Breast epithelium (tissue), 4 donors: ENCODE data around the gene ZNF664. TPM values are rescaled to one million over a fixed set of nuclear protein-coding genes. Genes with fewer than 3 reads are reported as not detected.

Experiments
- DNase-seq, 2 donors: peaks; one replicate each; pipeline ENCODE4 v3.0.0-alpha.2; 2019; ENCODE audit warnings: low spot score in 2 of 2
- H3K27ac ChIP-seq, 2 donors: fragments of 200-600 bp; sonication (generic) in 1 of 2; one replicate each; pipeline ENCODE4 v1.5.1; 2016 to 2019; ENCODE audit warnings: mild to moderate bottlenecking in 1 of 2
- H3K27me3 ChIP-seq, 2 donors: fragments of 200-600 bp; sonication (generic) in 1 of 2; one replicate each; pipeline versions ENCODE4 v1.5.1 to v1.6.0; 2017 to 2019; ENCODE audit warnings: control low read depth in 1 of 2, mild to moderate bottlenecking in 1 of 2
- H3K36me3 ChIP-seq: fragments of 200-600 bp; one replicate; pipeline ENCODE4 v1.5.1; 2019
- H3K4me1 ChIP-seq, 2 donors: fragments of 200-600 bp; sonication (generic); one replicate each; pipeline ENCODE4 v1.5.1; 2016 to 2019; ENCODE audit warnings: control low read depth in 1 of 2
- H3K4me3 ChIP-seq, 3 donors: fragments of 200-600 bp; sonication (generic); 1 replicate in 2 of 3; 2 replicates in 1 of 3; pipeline ENCODE4 v1.5.1; 2016 to 2019; ENCODE audit warnings: mild to moderate bottlenecking in 3 of 3, moderate library complexity in 2 of 3
- H3K9me3 ChIP-seq, 2 donors: fragments of 200-600 bp; sonication (generic) in 1 of 2; one replicate each; pipeline ENCODE4 v1.5.1; 2016 to 2019; ENCODE audit warnings: control low read depth in 1 of 2
- CTCF ChIP-seq, 3 donors: fragments of 450-650 bp; IDR thresholded peaks; one replicate each; pipeline ENCODE4 v1.5.1; 2016 to 2017; ENCODE audit warnings: antibody characterized with exemption in 3 of 3, mild to moderate bottlenecking in 3 of 3, moderate library complexity in 3 of 3
- POLR2A ChIP-seq: fragments of 450-650 bp; IDR thresholded peaks from one replicate; pipeline ENCODE4 v1.6.1; 2016; ENCODE audit warnings: antibody characterized with exemption, mild to moderate bottlenecking, moderate library complexity
- POLR2AphosphoS5 ChIP-seq, 3 donors: sonication (generic); formaldehyde crosslinking; IDR thresholded peaks; one replicate each; pipeline ENCODE4 v1.6.1; 2017; ENCODE audit warnings: antibody characterized with exemption in 3 of 3
- intact Hi-C: fragments of 100-400 bp; cut with DNase I; formaldehyde crosslinking; loops from one replicate; pipeline ENCODE4 v1.15.1; 2023; ENCODE audit warnings: low total_unique reads
- total RNA-seq, 3 donors: library from RNA; depleted of rRNA; stranded (reverse); fragments of >200 nt; gene quantifications; one replicate each; pipeline ENCODE4 v1.1.0, GENCODE V29; 2016

ZNF664 gene
- total RNA-seq, 3 donors from 2014 or later: 78.3 to 113 (median 97.8) TPM

- intact Hi-C loops: no loop called here
- H3K4me3 ChIP-seq: no peak overlapping the region
- H3K27ac ChIP-seq: no peak overlapping the region
- H3K9me3 ChIP-seq: no peaks in the 10 kb centered on the region
- no peaks in the 10 kb centered on the region for H3K36me3 ChIP-seq
- H3K4me1 ChIP-seq: no peaks in the 10 kb centered on the region
- DNase-seq: no peak
- TF ChIP-seq POLR2A: no peak
- TF ChIP-seq POLR2AphosphoS5 (IDR thresholded peaks at IDR 0.05): no peak
- no peak for TF ChIP-seq CTCF (IDR thresholded peaks at IDR 0.05)
- no peaks in the 10 kb centered on the region for H3K27me3 ChIP-seq
These were observed 15.8 kb upstream of the ZNF664 start for GRCh38 chr12:123957196-123957595.

- Histone ChIP-seq H3K27me3 (no peaks in the 10 kb centered on the region), H3K9me3 (no peaks in the 10 kb centered on the region), H3K36me3 (no peaks in the 10 kb centered on the region), H3K4me1 (no peaks in the 10 kb centered on the region), H3K27ac (no peak overlapping the region), H3K4me3 (no peak overlapping the region)
- intact Hi-C loops: no loop called here
- TF ChIP-seq CTCF (IDR thresholded peaks at IDR 0.05) (no peak), POLR2AphosphoS5 (IDR thresholded peaks at IDR 0.05) (no peak), POLR2A (no peak)
- DNase-seq: no peak
These were observed 14.6 kb upstream of the ZNF664 start for GRCh38 chr12:123958462-123958861.

GRCh38 chr12:123958876-123959275 is 14.1 kb upstream of the ZNF664 start:
- intact Hi-C loops: no loop called here
- H3K9me3 ChIP-seq: no peaks in the 10 kb centered on the region
- no peak overlapping the region for H3K4me3 ChIP-seq
- H3K36me3 ChIP-seq: no peaks in the 10 kb centered on the region
- H3K27ac ChIP-seq: no peak overlapping the region
- H3K27me3 ChIP-seq: no peaks in the 10 kb centered on the region
- TF ChIP-seq CTCF (IDR thresholded peaks at IDR 0.05): no peak
- TF ChIP-seq POLR2AphosphoS5 (IDR thresholded peaks at IDR 0.05): no peak
- no peak for TF ChIP-seq POLR2A
- DNase-seq: no peak
- H3K4me1 ChIP-seq: no peaks in the 10 kb centered on the region

GRCh38 chr12:123960029-123960735 is 12.8 kb upstream of the ZNF664 start:
- no peak overlapping the region for H3K4me3 ChIP-seq
- no peak for DNase-seq
- no peak overlapping the region for H3K27ac ChIP-seq
- no peaks in the 10 kb centered on the region for H3K36me3 ChIP-seq
- intact Hi-C loops: no loop called here
- H3K27me3 ChIP-seq: no peaks in the 10 kb centered on the region
- H3K9me3 ChIP-seq: no peaks in the 10 kb centered on the region
- no peaks in the 10 kb centered on the region for H3K4me1 ChIP-seq
- TF ChIP-seq POLR2AphosphoS5 (IDR thresholded peaks at IDR 0.05): no peak
- no peak for TF ChIP-seq POLR2A
- no peak for TF ChIP-seq CTCF (IDR thresholded peaks at IDR 0.05)

GRCh38 chr12:123960856-123961255 is 12.2 kb upstream of the ZNF664 start:
- intact Hi-C loops: no loop called here
- no peaks in the 10 kb centered on the region for H3K4me1 ChIP-seq
- no peak overlapping the region for H3K27ac ChIP-seq
- no peaks in the 10 kb centered on the region for H3K36me3 ChIP-seq
- H3K27me3 ChIP-seq: no peaks in the 10 kb centered on the region
- TF ChIP-seq POLR2AphosphoS5 (IDR thresholded peaks at IDR 0.05) (no peak), CTCF (IDR thresholded peaks at IDR 0.05) (no peak), POLR2A (no peak)
- DNase-seq: no peak
- no peak overlapping the region for H3K4me3 ChIP-seq
- no peaks in the 10 kb centered on the region for H3K9me3 ChIP-seq
